Measurements from ENCODE around the gene HSCB. TPM values are rescaled to one million over a fixed set of nuclear protein-coding genes. Genes with fewer than 3 reads are reported as not detected.
"Not testable (repeated sequence)": the region's sequence is repeated elsewhere in the genome, so short reads cannot be mapped to it uniquely, and the experiment has no call there.

The HSCB gene
- total RNA-seq, 1 donor from 2014 or later: 5.0 TPM

DNA sequence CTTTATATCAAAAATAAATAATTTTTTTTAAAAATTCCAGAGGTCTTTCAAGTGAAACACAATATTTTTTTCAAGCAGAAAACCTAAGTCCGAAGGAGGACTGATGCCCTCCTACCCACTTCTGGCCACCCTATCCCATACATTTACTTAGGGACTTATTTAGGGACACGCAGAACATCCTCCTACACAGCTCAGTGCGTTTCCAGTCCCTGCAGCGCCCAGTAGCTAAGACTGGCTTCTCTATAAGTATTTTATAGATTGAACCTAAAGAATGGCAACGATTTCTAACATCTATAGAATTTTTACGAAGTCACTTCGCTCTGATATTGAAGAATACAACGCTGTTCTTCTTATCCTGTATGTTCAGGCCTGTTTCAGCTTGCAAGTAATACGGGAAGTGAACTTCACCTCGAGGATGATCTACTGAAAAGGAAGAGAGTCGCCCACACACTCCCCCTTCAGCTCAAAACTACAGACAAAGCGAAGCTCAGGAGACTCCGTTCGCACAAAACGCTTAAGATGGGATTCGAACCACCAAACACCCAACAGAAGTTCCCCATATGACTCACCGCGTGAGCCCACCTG lies 547 bp upstream of the HSCB start:
- DNase-seq: no peak

DNA sequence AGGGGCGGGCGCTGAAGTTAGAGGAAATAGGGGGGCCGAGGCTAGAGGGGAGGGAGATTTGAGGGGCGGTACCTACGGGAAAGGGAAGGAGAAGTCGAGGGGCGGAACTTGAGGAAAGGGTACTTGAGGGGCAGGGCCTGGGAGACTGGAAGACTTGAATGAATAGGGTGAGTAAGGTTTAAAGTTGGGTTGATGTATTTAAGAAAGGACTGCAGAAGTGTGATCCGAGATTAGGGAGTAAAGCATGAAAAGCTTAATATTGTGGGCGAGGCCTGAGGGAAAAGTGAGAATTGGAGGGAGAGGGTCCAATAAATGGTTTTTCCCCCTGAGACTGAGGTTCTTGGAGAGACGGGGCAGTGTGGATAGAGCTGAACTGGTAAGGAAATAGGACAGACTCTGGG lies 723 bp downstream of the HSCB start:
- DNase-seq: no peak

DNA sequence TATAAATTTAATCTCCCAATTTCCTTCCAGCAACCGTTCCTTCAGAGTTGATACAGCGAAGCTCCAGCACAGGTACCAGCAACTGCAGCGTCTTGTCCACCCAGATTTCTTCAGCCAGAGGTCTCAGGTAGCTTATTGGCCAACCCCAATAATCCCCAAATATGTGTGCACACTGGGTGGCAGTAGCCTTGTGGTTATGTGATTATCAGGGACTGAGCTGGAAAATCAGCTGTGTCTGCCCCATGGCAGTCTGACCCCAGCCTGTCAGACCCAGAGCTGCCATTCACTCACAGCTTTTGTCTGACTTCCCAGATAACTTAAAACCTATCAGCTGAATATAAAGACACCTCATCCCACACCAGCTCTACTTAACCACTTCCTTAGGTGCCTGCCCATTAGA lies 2.0 kb downstream of the HSCB start:
- DNase-seq: no peak

DNA sequence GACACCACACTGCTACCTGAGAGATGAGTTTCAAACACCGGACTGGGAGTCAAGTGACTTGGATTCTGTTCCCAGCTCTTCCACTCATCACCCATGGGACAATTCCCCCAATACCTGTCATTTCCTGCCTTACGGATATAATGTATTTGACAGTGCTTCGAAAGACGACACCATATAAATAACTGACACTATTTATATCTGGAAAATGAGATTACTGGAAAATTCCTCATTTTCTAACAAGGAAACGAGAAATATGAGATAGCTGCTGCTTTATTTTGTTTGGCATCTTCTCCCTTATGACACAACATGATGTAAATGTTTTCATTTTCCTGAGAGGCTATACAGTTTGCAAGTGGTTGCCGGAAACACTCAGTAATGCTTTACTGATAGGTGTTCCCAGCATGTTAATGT lies 8.6 kb downstream of the HSCB start:
- DNase-seq: no peak

DNA sequence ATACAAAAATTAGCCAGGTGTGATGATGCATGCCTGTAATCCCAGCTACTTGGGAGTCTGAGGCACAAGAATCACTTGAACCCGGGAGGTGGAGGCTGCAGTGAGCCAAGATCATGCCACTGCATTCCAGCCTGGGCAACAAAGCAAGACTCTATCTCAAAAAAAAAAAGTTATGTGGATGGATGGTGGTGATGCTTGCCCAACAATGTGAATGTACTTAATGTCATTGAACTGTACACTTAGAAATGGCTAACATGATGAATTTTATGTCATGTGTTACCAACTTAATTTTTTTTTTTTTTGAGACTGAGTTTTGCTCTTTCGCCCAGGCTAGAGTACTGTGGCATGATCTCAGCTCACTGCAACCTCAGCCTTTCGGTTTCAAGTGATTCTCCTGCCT lies 12.7 kb downstream of the HSCB start:
- not testable (repeated sequence) for DNase-seq

DNA sequence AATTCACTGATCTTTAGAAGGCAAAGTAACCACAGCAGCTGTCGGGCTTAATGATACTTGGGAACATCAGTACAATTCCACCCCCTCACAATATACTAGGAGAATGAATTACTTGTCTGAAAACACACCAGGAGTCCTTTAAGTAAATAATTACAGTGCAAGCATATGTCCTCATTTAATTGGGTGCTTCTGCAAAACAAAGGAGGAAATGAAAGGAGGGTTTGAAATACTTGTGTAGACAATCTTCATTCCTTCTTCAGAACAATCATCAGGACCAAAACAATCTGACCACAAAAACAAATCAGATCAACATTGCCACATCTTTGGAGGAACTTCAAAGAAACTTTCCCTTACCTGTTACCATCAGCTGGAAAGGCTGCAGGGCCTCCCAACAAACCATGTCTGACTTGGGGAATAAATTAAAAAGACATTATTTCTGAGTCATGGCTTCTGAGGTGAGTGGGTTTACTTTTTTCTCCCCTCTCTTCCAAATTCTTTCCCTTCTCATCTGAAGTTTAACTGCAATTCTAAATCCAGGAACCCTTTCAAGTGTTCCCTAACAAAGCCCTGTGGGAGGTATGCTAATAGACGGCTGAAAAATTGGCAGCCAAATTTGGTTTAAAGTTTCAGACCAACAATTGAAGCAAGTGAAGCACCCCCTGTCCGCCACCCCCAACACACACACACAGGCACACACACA lies 18.2 kb downstream of the HSCB start:
- DNase-seq: no peak

DNA sequence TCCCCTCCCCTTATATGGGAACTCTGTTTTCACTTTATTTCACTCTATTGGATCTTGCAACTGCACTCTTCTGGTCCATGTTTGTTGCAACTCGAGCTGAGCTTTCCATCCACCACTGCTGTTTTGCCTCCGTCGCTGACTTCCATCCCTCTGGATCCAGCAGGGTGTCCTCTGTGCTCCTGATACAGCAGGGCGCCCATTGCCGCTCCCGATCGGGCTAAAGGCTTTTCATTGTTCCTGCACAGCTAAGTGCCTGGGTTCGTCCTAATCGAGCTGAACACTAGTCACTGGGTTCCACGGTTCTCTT lies 19.6 kb downstream of the HSCB start:
- DNase-seq: no peak

DNA sequence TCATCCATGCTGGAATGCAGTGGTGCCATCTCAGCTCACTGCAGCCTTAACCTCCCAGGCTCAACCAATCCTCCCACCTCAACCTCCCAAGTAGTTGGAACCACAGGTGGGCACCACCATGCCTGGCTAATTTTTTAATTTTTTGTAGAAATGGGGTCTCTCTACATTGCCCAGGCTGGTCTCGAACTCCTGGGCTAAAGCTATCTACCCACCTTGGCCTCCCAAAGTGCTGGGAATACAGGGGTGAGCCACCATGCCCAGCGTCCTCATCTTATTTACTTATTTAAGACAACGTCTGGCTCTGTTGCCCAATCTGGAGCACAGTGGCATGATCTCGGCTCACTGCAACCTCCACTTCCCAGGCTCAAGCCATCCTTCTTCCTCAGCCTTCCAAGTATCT lies 20.2 kb downstream of the HSCB start:
- DNase-seq: not testable (repeated sequence)

DNA sequence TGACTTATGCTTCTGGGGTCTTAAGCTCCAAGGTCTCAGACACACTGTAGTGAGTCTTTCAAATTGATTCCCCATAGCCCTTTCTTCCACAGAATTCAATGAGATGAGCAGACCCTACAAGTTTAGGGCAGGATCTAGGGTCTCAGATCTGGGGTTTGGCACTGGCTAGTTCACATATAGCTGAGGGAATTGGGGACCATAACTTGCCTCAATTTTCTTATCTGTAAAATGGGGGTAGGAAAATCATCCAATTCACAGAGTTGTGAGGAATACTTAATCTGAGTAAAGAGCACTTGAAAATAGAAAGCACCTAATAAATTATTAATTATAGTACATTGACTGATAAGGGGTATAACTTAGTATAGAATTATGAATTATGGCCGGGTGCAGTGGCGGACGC lies 24.8 kb downstream of the HSCB start:
- no peak for DNase-seq

DNA sequence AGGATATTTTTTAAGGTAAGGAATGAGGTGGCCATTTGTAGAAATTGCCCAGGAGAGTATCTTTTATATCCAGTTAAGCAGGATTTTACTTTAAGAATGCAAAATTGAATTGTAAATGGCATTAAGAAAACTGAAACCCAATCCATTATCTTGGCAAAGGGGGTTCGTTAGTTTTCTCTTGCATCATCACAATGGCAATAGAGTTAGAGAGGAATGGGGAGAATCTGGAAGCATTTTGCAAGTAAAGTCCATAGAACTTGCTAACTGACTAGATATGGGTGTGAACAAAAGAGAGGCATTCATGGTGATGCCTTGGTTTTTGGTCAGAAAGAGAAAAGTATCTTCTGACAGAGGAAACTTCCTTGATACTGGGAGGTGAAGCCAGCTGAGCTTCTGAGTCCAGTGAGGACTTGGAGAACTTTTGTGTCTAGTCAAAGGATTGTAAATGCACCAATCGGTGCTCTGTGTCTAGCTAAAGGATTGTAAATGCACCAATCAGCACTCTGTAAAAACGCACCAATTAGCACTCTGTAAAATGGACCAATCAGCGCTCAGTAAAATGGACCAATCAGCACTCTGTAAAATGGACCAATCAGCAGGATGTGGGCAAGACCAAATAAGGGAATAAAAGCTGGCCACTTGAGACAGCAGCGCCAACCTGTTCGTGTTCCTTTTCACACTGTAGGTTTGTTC lies 27.0 kb downstream of the HSCB start:
- no peak for DNase-seq

DNA sequence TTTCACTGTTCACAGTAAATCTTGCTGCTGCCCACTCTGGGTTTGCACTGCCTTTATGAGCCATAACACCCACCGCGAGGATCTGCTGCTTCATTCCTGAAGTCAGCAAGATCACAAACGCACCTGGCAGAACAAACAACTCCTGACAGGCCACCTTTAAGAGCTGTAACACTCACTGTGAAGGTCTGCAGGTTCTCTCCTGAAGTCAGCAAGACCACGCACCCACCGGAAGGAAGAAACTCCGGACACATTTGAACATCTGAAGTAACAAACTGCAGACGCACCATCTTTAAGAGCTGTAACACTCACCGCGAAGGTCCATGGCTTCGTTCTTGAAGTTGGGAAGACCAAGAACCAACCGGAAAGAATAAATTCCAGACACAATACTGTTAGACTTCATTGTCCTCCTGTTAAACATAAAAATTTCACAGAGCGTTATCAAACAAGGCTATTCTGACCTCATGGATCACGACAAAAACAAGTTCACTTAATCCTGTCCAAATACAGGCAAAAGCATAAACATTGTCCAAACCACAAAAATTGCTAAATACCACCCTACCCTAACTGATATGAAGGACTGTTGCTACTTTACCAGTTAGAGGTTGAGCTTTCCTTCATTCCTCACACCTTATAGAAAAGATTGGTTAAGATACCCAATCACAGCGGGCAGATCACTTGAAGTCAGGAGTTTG lies 27.7 kb downstream of the HSCB start:
- DNase-seq: no peak

DNA sequence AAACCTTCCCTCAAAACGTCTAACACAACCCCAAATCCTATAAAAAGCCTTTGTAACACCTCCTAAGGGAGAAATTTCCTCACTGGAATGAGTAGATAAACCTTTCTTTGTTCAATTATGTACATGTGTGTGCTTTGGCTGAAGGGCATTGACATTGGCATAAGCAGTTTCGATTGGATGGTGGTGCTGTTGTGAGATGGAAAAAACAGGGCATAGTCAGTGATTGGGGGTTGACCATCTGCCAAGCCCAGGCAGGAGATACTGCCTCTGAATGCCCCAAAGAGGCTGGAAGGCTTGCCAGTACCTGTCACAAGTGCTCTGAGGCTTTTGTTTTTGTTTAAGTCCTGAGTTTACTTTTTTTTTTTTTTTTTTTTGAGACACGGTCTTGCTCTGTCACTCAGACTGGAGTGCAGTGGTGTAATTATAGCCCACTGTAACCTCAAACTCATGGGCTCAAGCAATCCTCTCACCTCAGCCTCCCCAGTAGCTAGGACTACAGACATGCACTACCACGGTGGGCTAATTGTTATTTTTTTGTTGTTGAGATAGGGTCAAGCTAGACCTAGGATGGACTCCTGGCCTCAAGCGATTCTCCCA lies 29.5 kb downstream of the HSCB start:
- no peak for DNase-seq

DNA sequence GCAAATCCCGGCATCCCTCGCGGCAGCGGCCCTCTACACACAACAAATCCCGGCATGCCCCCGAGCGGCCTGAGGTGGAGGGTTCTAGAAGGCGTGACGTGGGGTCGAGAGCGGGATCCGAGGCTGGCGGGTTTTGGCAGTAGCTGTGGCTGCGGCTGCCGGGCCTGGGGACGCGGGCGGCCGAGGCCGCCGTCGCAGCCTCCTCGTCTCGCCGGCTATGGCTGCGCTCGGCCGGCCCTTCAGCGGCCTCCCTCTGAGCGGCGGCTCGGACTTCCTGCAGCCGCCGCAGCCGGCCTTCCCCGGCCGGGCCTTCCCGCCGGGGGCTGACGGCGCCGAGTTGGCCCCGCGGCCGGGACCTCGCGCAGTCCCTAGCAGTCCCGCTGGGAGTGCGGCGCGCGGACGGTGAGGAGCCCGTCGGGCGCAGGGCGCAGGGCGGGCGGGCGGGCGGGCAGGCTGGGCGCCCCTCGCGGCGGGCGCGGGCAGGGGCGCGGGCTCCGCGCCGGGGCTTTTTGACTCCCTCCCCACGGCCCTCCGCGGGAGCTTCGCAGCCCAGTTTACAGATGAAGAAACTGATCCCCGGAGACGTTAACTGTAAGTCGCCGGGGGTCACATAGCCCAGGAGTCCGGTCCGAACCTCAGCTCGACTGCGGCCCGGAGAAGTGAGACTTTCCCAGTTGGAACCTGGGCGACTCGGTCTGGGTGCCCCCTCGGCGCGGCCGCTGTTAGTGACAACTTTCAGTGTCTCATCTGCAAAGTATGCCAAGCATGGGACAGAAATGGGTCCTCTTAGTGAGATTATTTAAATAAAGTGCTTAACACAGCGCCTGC lies 31.0 kb downstream of the HSCB start, which contains the start of gene CCDC117:
TSS of gene CCDC117 (plus strand) at position 63 of the 828 bp plus-strand sequence. CDS start at position 218, 155 bp downstream.
- DNase-seq: peak; percentile 91

DNA sequence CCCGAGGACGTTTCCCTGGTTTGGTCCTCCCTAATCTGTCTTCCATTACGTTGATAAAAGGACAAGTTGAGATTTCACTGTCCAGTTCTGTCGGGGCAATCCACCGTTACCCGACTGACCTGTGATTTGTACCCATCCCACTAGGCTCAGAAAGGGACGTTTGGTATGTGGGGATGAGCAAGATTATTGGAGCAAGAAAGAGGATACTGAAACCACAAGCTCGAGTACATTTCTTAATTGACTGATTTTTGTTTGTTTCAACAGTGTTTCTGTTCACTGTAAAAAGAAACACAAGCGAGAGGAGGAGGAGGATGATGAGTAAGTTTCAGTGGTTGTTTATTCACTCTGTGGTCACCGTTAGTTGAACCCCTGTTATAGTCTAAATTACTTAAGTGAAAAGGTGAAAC lies 31.6 kb downstream of the HSCB start:
- DNase-seq: no peak

DNA sequence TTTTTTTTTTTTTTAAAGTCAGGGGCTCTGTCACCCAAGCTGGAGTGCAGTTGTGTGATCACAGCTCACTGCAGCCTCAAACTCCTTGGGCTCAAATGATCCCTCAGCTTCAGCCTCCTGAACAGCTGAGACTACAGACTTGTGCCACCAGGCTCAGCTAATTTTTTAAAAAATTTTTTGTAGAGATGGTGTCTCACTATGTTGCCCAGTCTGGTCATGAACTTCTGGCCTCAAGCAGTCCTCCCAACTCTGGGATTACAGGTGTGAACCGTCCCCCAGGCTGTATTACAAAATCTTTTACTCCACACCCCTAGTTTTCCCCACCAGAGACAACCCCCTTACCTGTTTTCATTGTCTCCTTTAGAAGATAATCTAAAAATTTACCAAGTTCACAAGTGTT lies 32.5 kb downstream of the HSCB start:
- no peak for DNase-seq

DNA sequence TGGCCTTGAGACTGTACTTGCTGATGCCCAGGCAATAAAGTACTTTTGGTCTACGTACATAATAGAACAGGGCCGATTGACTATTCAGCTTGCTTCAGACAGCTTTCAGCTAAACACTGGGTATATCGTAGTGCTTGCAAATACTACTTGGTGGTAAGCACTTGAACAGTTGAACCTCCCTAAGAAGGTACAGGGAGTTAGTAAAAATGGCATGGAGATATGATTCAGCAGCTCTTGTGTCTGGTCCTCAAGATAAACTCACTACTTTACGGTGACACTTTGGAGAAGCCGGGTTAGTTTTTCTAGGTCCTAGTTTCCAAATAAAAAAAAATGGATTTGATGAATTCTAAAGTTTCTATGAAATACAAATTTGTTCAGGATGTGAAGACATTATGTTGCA lies 38.0 kb downstream of the HSCB start:
- no peak for DNase-seq

DNA sequence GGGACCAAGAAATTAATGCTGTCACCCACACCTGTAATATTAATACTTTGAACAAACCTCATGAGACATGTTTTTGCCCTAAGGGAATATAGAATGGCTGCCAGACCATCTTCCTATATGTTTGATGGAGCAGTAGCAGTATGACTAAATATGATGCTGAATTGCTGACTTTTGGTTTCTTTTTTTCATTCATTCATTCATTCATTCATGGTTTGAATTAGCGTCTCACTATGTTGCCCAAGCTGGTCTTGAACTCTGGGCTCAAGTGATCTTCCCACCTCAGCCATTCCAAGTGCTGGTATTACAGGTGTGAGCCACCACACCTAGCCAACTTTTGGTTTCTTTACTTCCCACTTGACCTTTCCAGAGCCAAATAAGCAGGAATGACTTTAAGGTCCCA lies 38.5 kb downstream of the HSCB start:
- DNase-seq: no peak

DNA sequence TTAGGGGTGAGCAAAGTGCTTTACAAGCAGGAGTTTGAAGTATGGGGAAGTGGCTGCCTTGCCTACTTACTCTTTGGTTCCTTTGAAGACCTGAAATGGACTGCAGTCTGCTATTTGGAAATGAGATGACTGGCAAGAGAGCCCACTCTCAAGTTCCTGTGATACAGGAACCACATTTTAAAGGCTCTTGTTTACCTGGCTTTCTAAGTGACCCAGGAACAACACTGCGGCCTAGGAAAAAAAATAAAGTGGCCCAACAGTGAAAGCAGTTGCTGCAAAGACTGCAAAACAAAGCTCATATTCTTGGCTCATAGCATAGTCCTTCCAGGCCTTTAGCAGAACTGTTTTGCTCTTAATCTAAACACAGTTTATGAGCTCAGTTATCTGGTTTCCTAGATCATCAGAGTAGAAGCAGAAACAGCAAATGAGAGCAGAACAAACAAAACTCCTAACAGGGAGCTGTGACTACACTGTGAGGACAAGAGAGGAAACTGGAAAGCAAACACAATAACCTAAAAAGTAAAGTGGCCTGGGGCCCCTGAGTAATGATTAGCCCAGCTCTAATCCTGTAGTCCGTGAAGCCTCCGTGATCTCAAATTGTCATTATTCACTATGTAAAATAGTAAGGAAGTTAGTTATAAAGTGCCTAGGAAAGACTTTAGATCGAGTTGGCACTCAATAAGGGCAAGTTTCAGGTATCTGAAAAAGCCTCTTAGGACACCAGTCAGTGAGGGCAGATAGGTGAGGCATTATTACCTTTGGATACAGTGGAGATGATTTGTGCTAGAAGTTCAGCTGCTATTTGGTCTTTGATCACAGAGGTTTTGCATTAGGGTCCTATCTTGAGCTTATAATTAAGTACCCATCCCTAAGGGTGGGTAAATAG lies 42.2 kb downstream of the HSCB start:
- DNase-seq: no peak

DNA sequence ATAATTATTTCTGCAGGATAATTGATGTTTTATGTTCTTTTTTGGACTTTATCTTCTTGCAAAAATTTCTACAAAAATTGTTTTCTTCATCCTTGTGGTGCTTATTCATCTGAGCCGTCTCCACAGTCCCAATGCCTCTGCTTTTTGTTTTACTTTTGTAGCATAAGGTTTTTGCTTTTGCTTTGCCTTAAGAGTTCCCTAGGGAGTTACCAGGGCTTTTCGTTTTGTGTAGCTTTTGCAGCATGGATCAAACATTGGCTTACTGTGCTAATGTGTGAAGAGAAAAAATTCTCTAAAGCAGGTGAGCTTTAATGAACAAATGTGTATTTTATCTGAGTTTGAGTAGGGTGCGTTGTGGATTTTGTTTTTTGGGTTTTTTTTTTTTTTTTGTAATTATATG lies 46.8 kb downstream of the HSCB start:
- no peak for DNase-seq

DNA sequence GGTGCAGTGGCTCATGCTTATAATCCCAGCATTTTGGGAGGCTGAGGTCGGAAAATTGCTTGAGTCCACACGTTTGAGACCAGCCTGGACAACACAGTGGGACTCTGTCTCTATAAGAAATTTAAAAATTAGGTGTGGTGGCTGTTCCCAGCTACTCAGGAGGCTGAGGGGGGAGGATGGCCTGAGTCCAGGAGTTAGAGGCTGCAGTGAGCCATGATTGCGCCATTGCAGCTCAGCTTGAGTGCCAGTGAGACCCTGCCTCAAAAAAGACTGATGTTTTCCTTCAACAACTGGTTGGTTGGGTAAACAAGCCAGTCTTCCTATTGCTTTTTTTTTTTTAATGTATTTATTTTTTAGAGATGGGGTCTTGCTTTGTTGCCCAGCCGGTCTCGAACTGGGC lies 49.3 kb downstream of the HSCB start:
- DNase-seq: no peak

Measured in occipital lobe (tissue), 2 donors.